Measurements from ENCODE around the gene CEP112. TPM values are rescaled to one million over a fixed set of nuclear protein-coding genes. Genes with fewer than 3 reads are reported as not detected.

CEP112 gene
- total and polyA plus RNA-seq, 4 donors: 1.1 to 4.9 (median 1.4) TPM

DNA sequence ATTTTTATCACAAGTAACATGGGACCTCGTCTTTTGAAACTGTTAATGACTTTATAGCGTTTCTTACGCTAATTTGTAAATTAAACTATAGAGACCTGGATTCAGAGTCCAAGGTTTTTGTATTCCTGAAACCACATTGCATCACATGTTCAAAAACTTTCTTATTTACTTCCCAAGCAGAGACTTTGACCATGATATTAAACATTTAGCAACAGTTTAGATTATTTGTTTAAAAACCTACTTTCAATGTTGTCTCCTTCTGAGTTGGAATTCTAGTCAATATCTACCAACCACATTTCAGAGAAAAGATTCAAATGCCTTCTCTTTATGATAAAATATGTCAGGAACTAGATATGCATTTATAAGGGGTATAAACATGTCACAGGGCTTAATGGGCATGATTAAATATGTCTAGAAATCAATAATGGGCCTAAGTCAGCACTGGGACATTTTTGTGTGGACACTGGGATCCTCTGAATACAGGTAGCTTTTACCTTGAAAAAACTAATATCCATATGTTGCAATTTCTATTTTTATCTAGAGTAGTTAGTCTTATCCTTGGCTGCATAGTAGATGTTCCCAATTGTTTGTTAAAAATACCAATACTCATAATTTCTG, 43.6 kb upstream of the CEP112 start (continued):
- TF ChIP-seq, protein P1, sequence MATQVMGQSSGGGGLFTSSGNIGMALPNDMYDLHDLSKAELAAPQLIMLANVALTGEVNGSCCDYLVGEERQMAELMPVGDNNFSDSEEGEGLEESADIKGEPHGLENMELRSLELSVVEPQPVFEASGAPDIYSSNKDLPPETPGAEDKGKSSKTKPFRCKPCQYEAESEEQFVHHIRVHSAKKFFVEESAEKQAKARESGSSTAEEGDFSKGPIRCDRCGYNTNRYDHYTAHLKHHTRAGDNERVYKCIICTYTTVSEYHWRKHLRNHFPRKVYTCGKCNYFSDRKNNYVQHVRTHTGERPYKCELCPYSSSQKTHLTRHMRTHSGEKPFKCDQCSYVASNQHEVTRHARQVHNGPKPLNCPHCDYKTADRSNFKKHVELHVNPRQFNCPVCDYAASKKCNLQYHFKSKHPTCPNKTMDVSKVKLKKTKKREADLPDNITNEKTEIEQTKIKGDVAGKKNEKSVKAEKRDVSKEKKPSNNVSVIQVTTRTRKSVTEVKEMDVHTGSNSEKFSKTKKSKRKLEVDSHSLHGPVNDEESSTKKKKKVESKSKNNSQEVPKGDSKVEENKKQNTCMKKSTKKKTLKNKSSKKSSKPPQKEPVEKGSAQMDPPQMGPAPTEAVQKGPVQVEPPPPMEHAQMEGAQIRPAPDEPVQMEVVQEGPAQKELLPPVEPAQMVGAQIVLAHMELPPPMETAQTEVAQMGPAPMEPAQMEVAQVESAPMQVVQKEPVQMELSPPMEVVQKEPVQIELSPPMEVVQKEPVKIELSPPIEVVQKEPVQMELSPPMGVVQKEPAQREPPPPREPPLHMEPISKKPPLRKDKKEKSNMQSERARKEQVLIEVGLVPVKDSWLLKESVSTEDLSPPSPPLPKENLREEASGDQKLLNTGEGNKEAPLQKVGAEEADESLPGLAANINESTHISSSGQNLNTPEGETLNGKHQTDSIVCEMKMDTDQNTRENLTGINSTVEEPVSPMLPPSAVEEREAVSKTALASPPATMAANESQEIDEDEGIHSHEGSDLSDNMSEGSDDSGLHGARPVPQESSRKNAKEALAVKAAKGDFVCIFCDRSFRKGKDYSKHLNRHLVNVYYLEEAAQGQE (IDR thresholded peaks at IDR 0.05): peak; percentile 62
- peak; percentile 90 for TF ChIP-seq SP1 (IDR thresholded peaks at IDR 0.05)
- peak in 1 of 2 donors; percentile 21 for TF ChIP-seq RAD21 (IDR thresholded peaks at IDR 0.05)
- TF ChIP-seq, protein P2, sequence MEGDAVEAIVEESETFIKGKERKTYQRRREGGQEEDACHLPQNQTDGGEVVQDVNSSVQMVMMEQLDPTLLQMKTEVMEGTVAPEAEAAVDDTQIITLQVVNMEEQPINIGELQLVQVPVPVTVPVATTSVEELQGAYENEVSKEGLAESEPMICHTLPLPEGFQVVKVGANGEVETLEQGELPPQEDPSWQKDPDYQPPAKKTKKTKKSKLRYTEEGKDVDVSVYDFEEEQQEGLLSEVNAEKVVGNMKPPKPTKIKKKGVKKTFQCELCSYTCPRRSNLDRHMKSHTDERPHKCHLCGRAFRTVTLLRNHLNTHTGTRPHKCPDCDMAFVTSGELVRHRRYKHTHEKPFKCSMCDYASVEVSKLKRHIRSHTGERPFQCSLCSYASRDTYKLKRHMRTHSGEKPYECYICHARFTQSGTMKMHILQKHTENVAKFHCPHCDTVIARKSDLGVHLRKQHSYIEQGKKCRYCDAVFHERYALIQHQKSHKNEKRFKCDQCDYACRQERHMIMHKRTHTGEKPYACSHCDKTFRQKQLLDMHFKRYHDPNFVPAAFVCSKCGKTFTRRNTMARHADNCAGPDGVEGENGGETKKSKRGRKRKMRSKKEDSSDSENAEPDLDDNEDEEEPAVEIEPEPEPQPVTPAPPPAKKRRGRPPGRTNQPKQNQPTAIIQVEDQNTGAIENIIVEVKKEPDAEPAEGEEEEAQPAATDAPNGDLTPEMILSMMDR (IDR thresholded peaks at IDR 0.05; ENCODE audit: low read depth, low read length, missing input control): no peak

DNA sequence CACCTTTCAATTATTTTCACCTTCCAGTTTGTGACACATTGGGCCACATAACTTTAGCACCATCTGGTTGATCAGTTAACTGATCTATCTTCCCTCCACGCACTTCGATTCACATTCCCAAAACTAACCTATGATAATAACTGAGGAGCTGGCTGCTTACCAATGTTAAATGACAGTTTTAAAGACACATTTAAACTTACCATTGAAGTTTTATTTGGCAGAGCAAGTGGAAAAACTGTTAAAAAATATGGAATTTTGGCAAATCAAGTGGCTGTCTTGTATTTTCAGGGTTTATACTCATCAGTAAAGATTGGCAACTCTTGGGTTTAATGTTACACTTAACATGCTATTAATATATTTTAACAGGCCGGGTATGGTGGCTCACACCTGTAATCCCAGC, 42.7 kb upstream of the CEP112 start:
- Histone ChIP-seq H3K4me3 (ENCODE audit: low read depth in 1 of 3, low read length in 3 of 3) (no peak overlapping the region), H3K27ac (ENCODE audit: low read depth in 1 of 2, low read length in 2 of 2) (peak overlapping the region; percentile 75 to 78), H3K27me3 (ENCODE audit: control insufficient read depth in 4 of 4, insufficient read depth in 4 of 4, low read length in 3 of 4) (no peaks in the 10 kb centered on the region), H3K9ac (ENCODE audit: low read depth in 1 of 2, low read length in 2 of 2) (peak overlapping the region in 1 of 2 donors; percentile 27), H3K4me1 (ENCODE audit: control insufficient read depth in 4 of 4, insufficient read depth in 4 of 4, low read length in 3 of 4) (peaks cover 6 to 42% (median 40%) of the 10 kb centered on the region in 4 donors), H3K36me3 (ENCODE audit: control insufficient read depth in 4 of 4, insufficient read depth in 3 of 4, low read depth in 1 of 4, low read length in 3 of 4) (no peaks in the 10 kb centered on the region), H3K9me3 (ENCODE audit: control insufficient read depth in 4 of 4, low read length in 3 of 4) (no peaks in the 10 kb centered on the region)
- no peak for TF ChIP-seq FOXA1 (IDR thresholded peaks at IDR 0.05)
- no peak for TF ChIP-seq GABPA (IDR thresholded peaks at IDR 0.05 in 1 of 2, conservative IDR thresholded peaks at IDR 0.05 in 1 of 2)
- TF ChIP-seq JUND (IDR thresholded peaks at IDR 0.05): no peak
- TF ChIP-seq HNF4G (IDR thresholded peaks at IDR 0.05): no peak
- no peak for TF ChIP-seq RXRA (IDR thresholded peaks at IDR 0.05)
- TF ChIP-seq HNF4A (conservative IDR thresholded peaks at IDR 0.05): no peak
- TF ChIP-seq NR2F2 (IDR thresholded peaks at IDR 0.05): no peak
- no peak for TF ChIP-seq TAF1 (conservative IDR thresholded peaks at IDR 0.05)
- no peak for TF ChIP-seq SP1 (IDR thresholded peaks at IDR 0.05)
- TF ChIP-seq EGR1 (IDR thresholded peaks at IDR 0.05; ENCODE audit: low read depth in 2 of 2): no peak
- TF ChIP-seq RAD21 (IDR thresholded peaks at IDR 0.05): no peak
- TF ChIP-seq, protein P2 (IDR thresholded peaks at IDR 0.05; ENCODE audit: low read depth, low read length, missing input control): no peak
- TF ChIP-seq, protein P3, sequence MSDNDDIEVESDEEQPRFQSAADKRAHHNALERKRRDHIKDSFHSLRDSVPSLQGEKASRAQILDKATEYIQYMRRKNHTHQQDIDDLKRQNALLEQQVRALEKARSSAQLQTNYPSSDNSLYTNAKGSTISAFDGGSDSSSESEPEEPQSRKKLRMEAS (IDR thresholded peaks at IDR 0.05): no peak
- TF ChIP-seq, protein P4, sequence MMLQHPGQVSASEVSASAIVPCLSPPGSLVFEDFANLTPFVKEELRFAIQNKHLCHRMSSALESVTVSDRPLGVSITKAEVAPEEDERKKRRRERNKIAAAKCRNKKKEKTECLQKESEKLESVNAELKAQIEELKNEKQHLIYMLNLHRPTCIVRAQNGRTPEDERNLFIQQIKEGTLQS (IDR thresholded peaks at IDR 0.05): no peak
- TF ChIP-seq, protein P1 (IDR thresholded peaks at IDR 0.05): no peak
- no peak for TF ChIP-seq YY1 (IDR thresholded peaks at IDR 0.05)
- no peak for DNase-seq (ENCODE audit: low spot score)
- 52% methylated on average over 3 of the region's 3 CpGs for WGBS

Measured in liver (tissue), 9 donors.